HG03025 (cell line): ENCODE results near the gene COX6B2.

Source experiments
- ATAC-seq: cut with Tn5 transposase; IDR thresholded peaks from one replicate; pipeline ENCODE4 v1.9.1; 2021; ENCODE audit warnings: mild to moderate bottlenecking, moderate library complexity; ENCODE audit not compliant: unreplicated experiment, low FRiP score

The COX6B2 gene

GRCh38 chr19:55383279-55384130, 29.0 kb upstream of the COX6B2 start:
- ATAC-seq, result no peak

GRCh38 chr19:55382522-55383054, 28.1 kb upstream of the COX6B2 start:
- ATAC-seq, result no peak

GRCh38 chr19:55382013-55382412, 27.5 kb upstream of the COX6B2 start:
- no peak for ATAC-seq

- no peak for ATAC-seq
These were observed 24.7 kb upstream of the COX6B2 start for GRCh38 chr19:55379174-55379573.

GRCh38 chr19:55377356-55378131, 23.0 kb upstream of the COX6B2 start:
- no peak for ATAC-seq

- ATAC-seq, result no peak
These were observed 21.9 kb upstream of the COX6B2 start, which contains the start of gene TMEM190 for GRCh38 chr19:55376241-55376933. Gene TMEM190, plus strand, starts transcription at chr19:55376826. Its CDS starts 28 bp downstream, at chr19:55376854.

- no peak for ATAC-seq
These were observed 19.7 kb upstream of the COX6B2 start for GRCh38 chr19:55373993-55374757.

- ATAC-seq, result no peak
These were observed 18.9 kb upstream of the COX6B2 start for GRCh38 chr19:55373306-55373992.

- no peak for ATAC-seq
These were observed 18.0 kb upstream of the COX6B2 start for GRCh38 chr19:55372316-55373081.

- ATAC-seq, result no peak
These were observed 15.9 kb upstream of the COX6B2 start, which contains the start of gene IL11 for GRCh38 chr19:55370305-55370988. Gene IL11, minus strand, starts transcription at chr19:55370463. Its CDS starts 153 bp downstream, at chr19:55370310.

- no peak for ATAC-seq
These were observed 15.3 kb upstream of the COX6B2 start for GRCh38 chr19:55369653-55370304.

GRCh38 chr19:55368701-55369563, 14.4 kb upstream of the COX6B2 start:
- no peak for ATAC-seq

- no peak for ATAC-seq
These were observed 13.6 kb upstream of the COX6B2 start for GRCh38 chr19:55368106-55368505.

- no peak for ATAC-seq
These were observed 12.3 kb upstream of the COX6B2 start for GRCh38 chr19:55366790-55367189.

GRCh38 chr19:55365964-55366363, 11.4 kb upstream of the COX6B2 start:
- ATAC-seq, result no peak

- ATAC-seq, result no peak
These were observed 10.7 kb upstream of the COX6B2 start for GRCh38 chr19:55365245-55365644.
